ENCODE measurements around the gene BCLAF1. TPM values are rescaled to one million over a fixed set of nuclear protein-coding genes. Genes with fewer than 3 reads are reported as not detected.

The BCLAF1 gene
- total and polyA plus RNA-seq, 9 donors: 41.0 to 184 (median 161) TPM

- peaks cover 3% of the 10 kb centered on the region for H3K4me1 ChIP-seq (ENCODE audit: insufficient read depth)
- no peak for DNase-seq
- WGBS, 3 donors: 37 to 39% (median 38%) methylated on average over 3 of the region's 3 CpGs
- H3K4me3 ChIP-seq: no peak overlapping the region
- no peaks in the 10 kb centered on the region for H3K36me3 ChIP-seq
- no peaks in the 10 kb centered on the region for H3K9me3 ChIP-seq
- intact Hi-C loops (cut with DNase I): no loop called here
- TF ChIP-seq EP300 (IDR thresholded peaks at IDR 0.05) (no peak), POLR2A (IDR thresholded peaks at IDR 0.05) (no peak), CTCF (IDR thresholded peaks at IDR 0.05) (no peak)
- no peak overlapping the region for H3K27ac ChIP-seq
- H3K27me3 ChIP-seq: no peaks in the 10 kb centered on the region
These were observed 47.5 kb upstream of the BCLAF1 start for GRCh38 chr6:136337121-136337520.

DNA sequence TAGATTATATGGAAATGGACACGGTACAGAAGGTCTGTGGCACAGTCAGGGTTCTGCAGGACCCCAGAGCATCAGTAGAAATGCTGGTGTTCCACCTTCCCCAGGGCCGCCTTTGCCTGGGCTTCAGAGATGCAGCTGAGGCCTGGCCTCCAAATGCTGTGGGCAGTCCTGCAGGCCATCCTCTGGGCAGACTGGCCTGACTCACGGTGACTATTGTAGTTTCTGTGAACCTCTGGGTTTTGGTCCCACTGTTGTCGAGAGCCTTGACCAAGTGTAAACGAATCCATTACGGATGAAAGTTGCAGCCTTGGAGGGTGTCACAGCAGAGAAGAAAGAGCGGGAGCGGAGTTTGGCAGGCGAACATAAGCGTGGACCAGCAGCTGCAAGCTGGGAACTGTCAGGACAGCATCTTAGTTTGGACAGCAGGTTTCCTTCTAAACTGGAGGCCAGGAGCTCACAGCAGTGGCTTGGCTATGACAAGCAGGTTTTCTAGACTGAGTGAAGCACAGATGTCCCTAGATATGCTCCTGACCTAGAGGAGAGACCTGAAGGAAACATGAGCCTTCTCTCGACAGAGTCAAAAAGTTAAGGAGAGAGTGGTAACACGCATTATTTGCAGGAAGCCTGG is 46.2 kb upstream of the BCLAF1 start:
- H3K36me3 ChIP-seq: no peaks in the 10 kb centered on the region
- peaks cover 3% of the 10 kb centered on the region for H3K4me1 ChIP-seq (ENCODE audit: insufficient read depth)
- no peak for TF ChIP-seq CTCF (IDR thresholded peaks at IDR 0.05)
- intact Hi-C loops (cut with DNase I): no loop called here
- H3K4me3 ChIP-seq: no peak overlapping the region
- DNase-seq: peak; percentile 39 to 51 (median 50)
- WGBS, 3 donors: 33 to 40% (median 39%) methylated on average over 12 of the region's 12 CpGs
- no peaks in the 10 kb centered on the region for H3K9me3 ChIP-seq
- peak overlapping the region in 1 of 2 donors; percentile 55 for H3K27ac ChIP-seq
- H3K27me3 ChIP-seq: no peaks in the 10 kb centered on the region

DNA sequence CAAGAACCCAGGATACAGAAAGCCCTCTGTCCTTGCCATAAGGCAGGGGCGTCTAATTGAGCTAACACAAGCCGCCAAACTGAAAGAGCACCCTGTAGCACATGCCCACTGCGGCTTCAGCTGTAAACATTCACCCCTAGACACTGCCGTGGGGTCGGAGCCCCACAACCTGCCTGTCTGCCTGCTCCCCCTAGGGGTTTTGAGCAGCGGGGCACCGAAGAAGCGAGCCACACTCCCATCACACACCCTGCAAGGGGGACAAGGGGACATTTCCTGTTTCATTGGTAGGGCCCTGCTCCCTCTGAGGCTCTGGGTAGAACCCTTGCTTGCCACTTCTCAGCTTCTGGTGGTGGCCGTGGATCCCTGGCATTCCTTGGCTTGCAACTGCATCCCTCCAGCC is 45.2 kb upstream of the BCLAF1 start:
- Histone ChIP-seq H3K27ac (no peak overlapping the region), H3K36me3 (no peaks in the 10 kb centered on the region), H3K4me1 (ENCODE audit: insufficient read depth) (peaks cover 3% of the 10 kb centered on the region), H3K9me3 (no peaks in the 10 kb centered on the region), H3K27me3 (no peaks in the 10 kb centered on the region), H3K4me3 (no peak overlapping the region)
- DNase-seq: no peak
- TF ChIP-seq POLR2A (IDR thresholded peaks at IDR 0.05) (no peak), CTCF (IDR thresholded peaks at IDR 0.05) (no peak), EP300 (IDR thresholded peaks at IDR 0.05) (no peak)
- intact Hi-C loops (cut with DNase I): no loop called here
- 88 to 93% (median 91%) methylated on average over 9 of the region's 9 CpGs for WGBS, 3 donors

DNA sequence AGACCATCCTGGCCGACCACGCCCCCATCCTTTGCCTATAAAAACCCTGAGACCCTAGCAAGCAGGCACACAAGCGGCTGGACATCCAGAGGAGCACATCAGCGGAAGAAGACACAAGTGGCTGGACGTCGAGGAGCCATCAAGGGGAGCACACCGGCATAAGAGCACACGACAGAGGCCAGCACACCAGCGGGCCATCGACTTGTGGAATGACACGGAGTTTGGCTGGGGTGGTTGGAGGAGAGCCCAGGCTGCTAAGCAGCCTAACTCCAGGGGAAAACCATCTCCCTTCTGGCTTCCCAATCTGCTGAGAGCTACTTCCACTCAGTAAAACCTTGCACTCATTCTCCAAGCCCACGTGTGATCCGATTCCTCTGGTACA is 44.8 kb upstream of the BCLAF1 start:
- no peak overlapping the region for H3K4me3 ChIP-seq
- intact Hi-C loops (cut with DNase I): no loop called here
- no peaks in the 10 kb centered on the region for H3K27me3 ChIP-seq
- 85 to 91% (median 88%) methylated on average over 13 of the region's 13 CpGs for WGBS, 3 donors
- TF ChIP-seq POLR2A (IDR thresholded peaks at IDR 0.05) (no peak), CTCF (IDR thresholded peaks at IDR 0.05) (no peak), EP300 (IDR thresholded peaks at IDR 0.05) (no peak)
- no peak overlapping the region for H3K27ac ChIP-seq
- H3K36me3 ChIP-seq: no peaks in the 10 kb centered on the region
- peaks cover 3% of the 10 kb centered on the region for H3K4me1 ChIP-seq (ENCODE audit: insufficient read depth)
- no peaks in the 10 kb centered on the region for H3K9me3 ChIP-seq
- no peak for DNase-seq

Measured in ovary (tissue), 9 donors.